SW 1271 (cell line): ENCODE measurements around the gene RAB28.

Source experiments
- DNase-seq, 2 experiments: peaks; one replicate each; lab custom pipeline; 2025; lab: John Stamatoyannopoulos, UW

The RAB28 gene

DNA sequence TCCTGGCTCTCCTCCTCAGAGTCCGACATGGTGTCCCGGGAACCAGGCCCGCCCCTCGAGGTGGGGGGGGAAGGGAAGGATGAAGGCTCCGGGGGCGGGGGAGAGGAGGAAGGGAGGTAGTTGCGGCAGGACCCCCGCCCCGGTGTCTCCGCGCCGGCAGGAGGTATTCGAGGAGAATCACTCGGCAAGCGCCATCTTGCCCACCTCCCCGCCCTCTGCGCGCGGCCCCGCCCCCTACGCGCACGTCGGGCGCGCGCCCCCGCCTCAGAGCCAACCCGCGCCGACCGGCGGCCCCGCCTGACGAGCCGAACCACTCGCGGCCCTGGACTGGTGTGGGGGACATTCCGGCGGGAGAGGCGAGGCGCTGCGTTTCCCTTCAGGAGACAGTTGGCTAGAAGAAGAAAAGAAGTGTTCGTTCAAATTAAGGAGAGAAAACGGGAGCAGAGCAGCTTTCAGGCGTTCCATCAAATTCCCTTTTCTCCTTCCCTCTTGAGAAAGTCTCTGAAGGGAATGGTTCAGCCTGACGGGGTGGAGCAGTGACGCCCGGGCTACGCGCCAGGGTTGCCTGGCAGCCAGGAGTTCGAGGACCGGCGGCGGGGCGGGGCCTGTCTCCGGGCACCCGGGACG is at the start of gene RAB28:
Gene RAB28 (minus strand): TSS at position 219 of the 627 bp plus-strand sequence.
- DNase-seq = peak; percentile 72 to 94

- DNase-seq = no peak
Observed at GRCh38 chr4:13531625-13531998, 47.5 kb upstream of the RAB28 start.

GRCh38 chr4:13530823-13531624 is 46.9 kb upstream of the RAB28 start:
- no peak for DNase-seq

DNA sequence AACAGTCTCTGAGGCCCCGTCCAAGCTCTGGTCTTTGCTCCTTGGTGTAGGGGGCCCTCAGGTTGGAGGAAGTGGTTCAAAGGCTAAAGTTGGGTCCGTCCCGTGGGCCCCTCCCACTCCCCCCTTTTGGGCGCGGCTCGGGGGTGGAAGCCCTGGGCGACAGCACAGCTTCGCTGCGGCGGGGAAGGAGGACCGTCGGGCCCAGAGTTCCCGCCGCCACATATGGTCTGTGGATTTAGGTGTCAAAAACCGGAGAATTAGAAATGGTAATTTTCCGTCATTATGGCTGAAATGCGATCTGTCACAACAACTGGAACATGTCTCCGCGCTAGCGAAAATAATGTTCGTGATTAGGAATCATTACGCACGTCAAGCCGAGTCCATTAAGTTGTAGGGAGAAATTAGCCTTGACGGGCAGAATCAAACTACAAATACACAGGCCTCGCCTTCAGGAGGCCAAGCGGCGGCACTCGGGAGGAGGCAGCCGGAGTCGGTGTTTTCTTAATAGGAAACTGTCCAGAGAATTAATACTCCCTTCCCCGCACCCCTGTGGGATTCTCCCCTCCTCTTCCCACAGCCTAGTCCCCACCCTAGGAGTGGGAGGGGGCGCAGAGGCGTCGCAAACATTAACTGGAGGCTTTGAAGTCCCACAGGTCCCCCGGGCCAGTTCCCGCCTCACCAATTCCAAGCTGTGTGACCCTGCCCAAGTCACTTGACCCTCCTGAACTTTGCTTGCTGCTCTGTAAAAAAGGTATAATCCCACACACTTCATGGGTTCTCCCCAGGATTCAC is 45.2 kb upstream of the RAB28 start:
- DNase-seq = no peak

DNA sequence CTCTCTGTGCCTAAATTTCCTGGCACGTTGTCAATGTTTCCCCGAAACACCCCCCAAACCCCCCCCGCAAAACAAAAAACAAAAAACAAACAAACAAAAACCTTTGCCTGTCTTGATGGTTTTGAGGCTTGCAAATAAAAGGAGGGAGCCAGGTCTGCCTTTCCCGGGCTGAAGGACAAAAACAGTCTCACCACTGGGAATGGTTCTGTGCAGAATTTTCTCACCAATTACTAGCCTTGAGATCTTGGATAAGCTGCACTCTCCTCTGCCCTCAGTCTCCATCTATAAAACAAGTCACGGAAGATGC is 44.6 kb upstream of the RAB28 start:
- DNase-seq = no peak

DNA sequence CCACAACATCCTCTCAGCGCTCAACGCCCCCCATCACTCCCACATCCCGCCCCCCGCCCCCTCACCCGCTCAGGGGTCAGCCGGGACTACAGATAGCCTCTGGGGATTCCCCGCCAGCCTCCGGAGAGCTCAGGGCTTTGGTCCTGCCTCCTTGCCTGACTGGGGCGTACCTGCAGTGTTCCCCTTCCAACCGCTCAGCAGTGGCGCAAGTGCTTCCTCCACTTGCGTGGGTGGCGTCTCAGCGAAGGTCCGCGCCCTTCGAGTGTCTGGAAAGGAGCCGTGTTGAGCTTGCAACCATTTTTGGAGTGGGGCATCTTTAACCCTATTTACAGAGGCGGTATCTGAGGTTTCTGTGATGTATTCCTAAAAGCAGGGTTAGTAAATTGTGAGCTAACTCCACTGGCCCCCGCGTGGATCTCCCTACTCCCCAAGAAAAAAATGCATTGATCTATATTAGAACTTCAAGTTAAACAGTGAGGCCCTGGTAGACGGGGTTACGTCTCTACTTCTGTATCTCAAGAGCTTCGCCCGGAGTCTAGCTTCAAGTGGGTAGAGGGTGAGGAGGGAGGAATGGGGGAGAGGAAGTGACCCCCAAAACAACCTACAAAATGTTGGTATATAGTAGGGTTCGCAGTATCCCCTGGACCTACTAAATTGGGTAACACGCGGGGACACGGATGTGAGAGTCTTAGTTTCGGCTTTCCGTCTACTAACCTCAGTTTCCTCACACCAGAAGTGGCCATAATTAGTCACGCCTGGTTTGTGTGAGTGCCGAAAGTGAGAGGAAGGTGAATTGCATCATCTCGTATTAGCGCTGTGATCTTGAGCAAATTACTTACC is 44.1 kb upstream of the RAB28 start:
- no peak for DNase-seq

- no peak for DNase-seq
Observed at GRCh38 chr4:13527192-13527980, 43.2 kb upstream of the RAB28 start.

DNA sequence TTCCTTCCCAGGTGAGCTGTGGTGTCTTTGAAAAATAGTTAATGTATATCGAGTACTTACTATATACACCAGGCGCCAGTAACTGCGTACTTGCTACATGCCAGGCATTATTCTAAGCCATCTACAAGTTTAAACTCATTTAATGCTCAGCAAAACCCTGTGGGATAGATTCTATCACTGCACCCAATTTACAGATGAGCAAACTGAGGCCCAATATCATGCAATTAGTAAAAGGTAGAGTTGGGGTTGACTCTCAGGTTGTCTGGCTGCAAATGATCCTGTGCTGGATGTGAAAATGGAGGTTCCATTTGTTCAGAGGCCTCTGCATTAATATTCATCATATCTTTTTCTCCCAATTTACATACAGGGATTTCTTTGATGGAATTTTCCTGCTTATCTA is 42.5 kb upstream of the RAB28 start:
- DNase-seq = no peak

DNA sequence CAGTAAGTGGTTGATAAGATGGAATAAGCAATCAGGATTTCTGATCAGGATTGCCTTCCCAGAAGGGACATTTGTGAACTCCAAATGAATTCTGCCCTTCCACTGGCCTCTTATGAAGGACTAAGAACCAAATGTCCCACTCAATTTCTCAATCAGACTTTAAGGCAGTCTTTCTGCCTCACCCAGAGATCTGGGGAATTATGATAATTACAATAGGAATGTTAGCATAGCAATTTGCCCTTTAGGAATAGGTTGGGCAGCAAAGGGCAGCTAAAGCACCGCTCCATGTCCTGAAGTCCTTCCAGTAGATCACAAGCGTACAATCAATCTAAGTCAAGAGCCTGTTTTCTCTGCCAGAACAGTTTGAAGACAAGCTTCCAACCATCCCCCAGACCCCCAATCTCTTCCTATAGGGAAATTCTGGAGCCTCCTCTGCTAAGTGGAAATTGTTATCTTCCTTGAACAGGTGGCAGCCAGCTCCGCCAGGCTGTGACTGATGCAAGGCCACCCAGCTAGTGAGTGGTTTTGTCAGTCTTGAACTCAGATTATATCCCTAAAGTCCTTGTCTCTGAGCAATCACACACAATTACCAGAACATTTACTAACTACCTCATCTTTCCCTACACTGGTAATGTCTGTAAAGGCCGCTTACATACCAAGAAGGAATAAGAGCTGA is 41.6 kb upstream of the RAB28 start:
- DNase-seq = no peak

- no peak for DNase-seq
Observed at GRCh38 chr4:13524504-13525243, 40.5 kb upstream of the RAB28 start.

DNA sequence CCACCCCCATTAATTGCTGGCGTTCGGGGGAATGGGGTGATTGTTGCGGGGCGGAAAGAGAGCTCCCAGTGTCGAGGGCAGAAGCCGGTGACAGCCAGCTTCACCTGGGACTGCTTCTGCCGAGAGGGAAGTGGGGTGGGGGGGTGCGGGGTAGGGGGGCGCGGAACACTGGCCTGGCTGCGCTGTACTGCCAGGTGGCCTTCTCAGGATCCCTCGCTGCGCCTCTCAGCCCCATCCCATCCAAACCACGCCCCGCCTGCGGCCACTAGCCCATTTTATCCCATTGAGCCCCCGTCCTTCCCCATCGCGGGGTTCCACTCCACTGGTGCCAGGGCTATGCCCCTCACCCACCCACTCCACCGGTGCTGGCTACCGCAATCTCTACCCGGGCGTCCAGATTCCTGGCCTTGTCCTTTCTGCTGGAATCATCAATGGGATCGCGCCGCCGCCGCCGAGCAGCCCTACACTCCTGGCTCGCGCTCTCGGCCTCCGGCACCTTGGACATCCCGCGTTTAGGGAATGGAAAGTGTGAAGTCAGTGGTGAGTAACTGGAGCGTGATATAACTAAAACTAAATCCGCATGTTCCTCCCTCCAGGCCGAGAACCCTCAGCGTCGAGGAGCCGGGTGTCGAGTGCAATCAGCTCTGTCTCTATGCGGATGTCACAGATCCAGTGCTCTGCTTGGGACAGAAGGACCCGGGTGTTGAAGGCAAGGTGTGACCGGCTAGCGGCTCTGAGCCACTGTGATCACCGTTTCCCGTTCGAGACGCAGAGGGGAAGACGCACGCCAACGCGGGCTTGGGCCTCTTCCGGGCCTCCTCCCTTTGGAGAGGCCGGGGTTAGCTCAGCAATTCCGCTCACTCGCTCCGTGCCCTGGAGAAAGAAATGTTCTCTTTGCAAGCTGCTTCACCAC is 39.7 kb upstream of the RAB28 start:
- no peak for DNase-seq

GRCh38 chr4:13523105-13523477 is 39.0 kb upstream of the RAB28 start:
- DNase-seq = no peak

DNA sequence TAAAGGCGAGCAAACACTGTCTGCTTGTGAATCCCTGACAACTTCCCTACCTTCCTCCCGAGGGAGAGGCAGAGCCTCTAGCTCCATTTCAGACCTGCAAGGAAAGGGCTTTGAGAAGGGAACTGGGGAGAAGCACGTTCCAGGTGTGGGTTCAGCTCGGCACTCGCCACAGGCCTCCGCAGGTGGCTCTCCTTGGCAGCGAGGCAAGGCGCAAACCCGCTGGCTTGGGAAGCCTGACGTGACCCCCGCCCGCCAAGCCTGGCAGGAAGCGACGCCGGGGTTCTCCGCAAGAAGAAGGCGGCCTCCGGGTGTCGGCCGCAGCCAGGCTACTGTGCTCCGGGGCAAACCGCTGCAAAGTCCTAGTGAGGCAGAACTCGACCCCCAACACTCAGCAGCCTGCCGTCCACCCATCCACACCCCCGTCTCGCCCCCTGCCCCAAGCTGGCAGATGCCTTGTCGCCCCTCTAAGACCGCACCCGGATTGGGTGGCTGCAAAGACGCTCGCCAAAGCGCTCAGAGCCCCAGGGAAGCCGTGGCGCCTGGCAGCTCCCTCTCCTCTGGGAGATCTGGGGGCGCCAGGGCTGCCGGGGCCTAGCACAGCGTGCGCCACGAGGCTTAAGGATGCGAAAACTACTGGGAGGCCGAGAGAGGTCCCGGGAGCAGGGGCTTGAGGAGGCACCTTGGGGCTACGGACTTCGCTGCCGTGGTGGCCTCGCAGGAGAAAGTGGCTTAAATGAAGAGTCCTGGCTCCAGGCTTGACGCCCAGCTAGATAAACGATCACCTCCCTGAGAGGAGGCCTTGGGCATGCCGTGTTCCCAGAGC is 38.4 kb upstream of the RAB28 start:
- DNase-seq = no peak

DNA sequence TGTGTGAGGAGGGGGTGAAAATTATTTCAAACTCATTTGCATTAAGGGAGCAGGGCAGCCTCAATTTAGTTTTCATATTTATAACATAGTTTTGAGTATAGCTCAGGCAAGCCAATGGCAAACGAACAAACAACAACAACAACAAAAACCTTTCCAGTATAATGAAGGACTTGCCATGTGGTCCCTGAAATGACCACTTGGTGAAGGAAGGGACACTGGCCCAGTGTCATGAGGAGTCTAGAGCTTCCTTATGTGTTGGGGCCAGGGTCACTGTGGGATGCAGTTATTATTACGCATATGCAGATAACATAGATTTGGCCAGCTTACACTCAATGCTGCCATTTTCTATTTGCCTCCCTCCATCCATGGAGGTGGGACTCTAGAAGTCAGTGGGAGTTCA is 36.9 kb upstream of the RAB28 start:
- DNase-seq = no peak

DNA sequence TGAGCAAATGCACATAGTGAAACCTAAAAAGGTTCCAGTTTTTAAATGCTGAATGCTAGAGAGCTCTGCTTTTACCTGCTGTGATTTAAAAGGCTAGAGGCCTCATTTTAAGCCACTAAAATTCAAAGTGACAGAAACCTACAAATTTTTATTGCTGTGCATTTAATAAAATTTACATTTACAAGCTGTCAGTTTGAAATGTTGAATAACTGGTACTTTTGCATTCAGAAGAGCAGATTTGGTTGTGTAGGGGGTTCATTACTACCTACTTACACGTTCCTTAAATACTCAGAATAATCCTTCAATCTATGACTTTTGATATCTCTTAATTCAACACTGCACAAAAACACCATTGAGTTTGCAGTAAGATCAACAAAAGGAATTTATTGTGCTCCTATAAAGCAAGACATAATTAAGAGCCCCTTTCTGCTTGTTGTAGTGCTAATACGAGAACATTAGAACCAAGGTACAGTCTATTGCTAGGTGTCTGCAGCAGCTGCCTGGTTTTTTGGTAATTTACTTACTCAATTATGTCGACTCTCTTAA is 32.2 kb upstream of the RAB28 start:
- DNase-seq = no peak

- no peak for DNase-seq
Observed at GRCh38 chr4:13515268-13515667, 31.1 kb upstream of the RAB28 start.

DNA sequence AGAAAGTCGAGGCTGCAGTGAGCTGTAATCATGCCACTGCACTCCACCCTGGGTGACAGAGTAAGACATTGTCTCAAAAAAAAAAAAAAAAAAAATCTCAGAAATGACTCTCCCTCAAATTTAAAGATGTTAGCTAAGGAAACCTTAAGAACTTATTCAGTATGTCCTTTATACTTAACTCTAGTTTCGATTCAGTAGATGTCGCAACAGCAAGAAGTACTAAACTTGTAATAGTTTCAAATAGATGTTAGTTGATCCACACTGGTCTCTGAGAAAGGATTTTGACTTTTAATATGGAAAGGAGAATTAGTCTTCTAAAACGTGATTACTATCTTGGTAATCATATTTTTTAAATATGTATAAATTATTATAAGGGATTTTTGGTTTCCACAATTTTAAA is 30.6 kb upstream of the RAB28 start:
- no peak for DNase-seq

DNA sequence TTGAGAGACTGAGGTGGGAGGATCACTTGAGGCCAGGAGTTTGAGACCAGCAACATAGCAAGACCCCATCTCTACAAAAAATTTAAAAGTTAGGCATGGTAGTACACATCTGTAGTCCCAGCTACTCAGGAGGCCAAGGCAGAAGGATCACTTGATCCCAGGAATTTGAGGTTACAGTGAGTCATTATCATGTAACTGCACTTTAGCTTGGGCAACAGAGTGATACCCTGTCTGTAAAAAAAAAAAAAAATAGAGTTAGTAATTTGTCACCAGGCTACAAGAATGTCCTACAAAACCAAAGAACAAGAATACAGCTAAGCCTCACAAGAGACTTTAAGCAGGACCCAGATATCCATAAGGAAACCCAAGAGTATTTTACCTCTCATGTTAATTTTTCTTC is 27.0 kb upstream of the RAB28 start:
- DNase-seq = no peak
